ENCODE measurements around the gene DGCR2.

DNA sequence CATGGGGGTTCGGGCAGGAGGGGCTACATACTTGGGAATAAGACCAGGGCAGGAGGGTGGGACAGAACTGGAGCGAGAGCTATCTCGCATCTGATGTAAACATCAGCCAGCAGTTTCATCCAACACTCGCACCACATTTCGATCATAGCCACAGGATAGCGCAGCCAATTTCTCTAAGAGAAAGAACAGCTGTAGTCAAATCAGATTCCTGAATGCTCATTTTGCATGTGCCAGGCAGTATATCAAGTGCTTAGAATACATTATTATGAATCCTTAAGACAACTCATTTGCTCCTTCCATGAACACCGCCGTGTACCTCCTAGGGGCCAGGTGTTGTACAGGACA is 14.5 kb downstream of the DGCR2 start:
- TF ChIP-seq ZNF274 (IDR thresholded peaks at IDR 0.05; ENCODE audit: borderline replicate concordance, extremely low read depth, low read length), result no peak
- TF ChIP-seq, protein P1, sequence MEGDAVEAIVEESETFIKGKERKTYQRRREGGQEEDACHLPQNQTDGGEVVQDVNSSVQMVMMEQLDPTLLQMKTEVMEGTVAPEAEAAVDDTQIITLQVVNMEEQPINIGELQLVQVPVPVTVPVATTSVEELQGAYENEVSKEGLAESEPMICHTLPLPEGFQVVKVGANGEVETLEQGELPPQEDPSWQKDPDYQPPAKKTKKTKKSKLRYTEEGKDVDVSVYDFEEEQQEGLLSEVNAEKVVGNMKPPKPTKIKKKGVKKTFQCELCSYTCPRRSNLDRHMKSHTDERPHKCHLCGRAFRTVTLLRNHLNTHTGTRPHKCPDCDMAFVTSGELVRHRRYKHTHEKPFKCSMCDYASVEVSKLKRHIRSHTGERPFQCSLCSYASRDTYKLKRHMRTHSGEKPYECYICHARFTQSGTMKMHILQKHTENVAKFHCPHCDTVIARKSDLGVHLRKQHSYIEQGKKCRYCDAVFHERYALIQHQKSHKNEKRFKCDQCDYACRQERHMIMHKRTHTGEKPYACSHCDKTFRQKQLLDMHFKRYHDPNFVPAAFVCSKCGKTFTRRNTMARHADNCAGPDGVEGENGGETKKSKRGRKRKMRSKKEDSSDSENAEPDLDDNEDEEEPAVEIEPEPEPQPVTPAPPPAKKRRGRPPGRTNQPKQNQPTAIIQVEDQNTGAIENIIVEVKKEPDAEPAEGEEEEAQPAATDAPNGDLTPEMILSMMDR (IDR thresholded peaks at IDR 0.05; ENCODE audit: control extremely low read depth in 1 of 3, insufficient read depth in 1 of 3, low read depth in 1 of 3, low read length in 3 of 3), result no peak
- TF ChIP-seq SAP30 (IDR thresholded peaks at IDR 0.05; ENCODE audit: insufficient read depth, insufficient replicate concordance, low read length), result no peak
- TF ChIP-seq, protein P2, sequence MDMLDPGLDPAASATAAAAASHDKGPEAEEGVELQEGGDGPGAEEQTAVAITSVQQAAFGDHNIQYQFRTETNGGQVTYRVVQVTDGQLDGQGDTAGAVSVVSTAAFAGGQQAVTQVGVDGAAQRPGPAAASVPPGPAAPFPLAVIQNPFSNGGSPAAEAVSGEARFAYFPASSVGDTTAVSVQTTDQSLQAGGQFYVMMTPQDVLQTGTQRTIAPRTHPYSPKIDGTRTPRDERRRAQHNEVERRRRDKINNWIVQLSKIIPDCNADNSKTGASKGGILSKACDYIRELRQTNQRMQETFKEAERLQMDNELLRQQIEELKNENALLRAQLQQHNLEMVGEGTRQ (IDR thresholded peaks at IDR 0.05; ENCODE audit: low read length), result no peak
- TF ChIP-seq YY1 (IDR thresholded peaks at IDR 0.05; ENCODE audit: low read depth, low read length), result no peak
- no peak for TF ChIP-seq TAF1 (IDR thresholded peaks at IDR 0.05; ENCODE audit: low read depth, low read length)
- no peak for TF ChIP-seq CEBPB (IDR thresholded peaks at IDR 0.05; ENCODE audit: low read depth, low read length)
- no peak for TF ChIP-seq POLR2A (IDR thresholded peaks at IDR 0.05; ENCODE audit: control extremely low read depth in 1 of 2, low read depth in 2 of 2, low read length in 2 of 2)
- no peak for TF ChIP-seq RAD21 (IDR thresholded peaks at IDR 0.05 in 1 of 2, conservative IDR thresholded peaks at IDR 0.05 in 1 of 2; ENCODE audit: low read depth in 2 of 2, low read length in 2 of 2)

All from H1 (cell line).